Ascending aorta (tissue), 2 donors: Measurements from ENCODE around the gene PRR33. TPM values are rescaled to one million over a fixed set of nuclear protein-coding genes. Genes with fewer than 3 reads are reported as not detected.

Experiments used
- DNase-seq, 2 donors: peaks; one replicate each; pipeline ENCODE4 v3.0.0-alpha.2; 2019; ENCODE audit warnings: low spot score in 2 of 2
- H3K27ac ChIP-seq, 2 donors: fragments of 200-600 bp; sonication (generic); one replicate each; pipeline ENCODE4 v1.5.1; 2016 to 2017; ENCODE audit warnings: mild to moderate bottlenecking in 1 of 2
- H3K27me3 ChIP-seq: fragments of 200-600 bp; sonication (generic); one replicate; pipeline ENCODE4 v1.5.1; 2017
- H3K36me3 ChIP-seq, 2 donors: fragments of 200-600 bp; sonication (generic); one replicate each; pipeline ENCODE4 v1.5.1; 2016
- H3K4me1 ChIP-seq, 2 donors: fragments of 200-600 bp; sonication (generic); one replicate each; pipeline ENCODE4 v1.5.1; 2016 to 2017; ENCODE audit warnings: mild to moderate bottlenecking in 1 of 2
- H3K4me3 ChIP-seq, 2 donors: fragments of 200-600 bp; sonication (generic); one replicate each; pipeline ENCODE4 v1.5.1; 2016 to 2017; ENCODE audit warnings: mild to moderate bottlenecking in 1 of 2
- H3K9me3 ChIP-seq, 2 donors: fragments of 200-600 bp; sonication (generic); one replicate each; pipeline ENCODE4 v1.5.1; 2016
- CTCF ChIP-seq, 3 experiments: fragments of 200-600 bp in 2 of 3; fragments of 450-650 bp in 1 of 3; sonication (generic) in 2 of 3; IDR thresholded peaks; one replicate each; pipeline ENCODE4 v1.5.1; 2016 to 2019; ENCODE audit warnings: antibody characterized with exemption in 3 of 3, mild to moderate bottlenecking in 1 of 3, moderate library complexity in 1 of 3
- intact Hi-C: fragments of 100-400 bp; cut with DNase I; formaldehyde crosslinking; loops from one replicate; pipeline ENCODE4 v1.15.1; 2023
- total RNA-seq: library from RNA; depleted of rRNA; stranded (reverse); fragments of >200 nt; gene quantifications from one replicate; pipeline ENCODE4 v1.1.0, GENCODE V29; 2016

Gene PRR33
- total RNA-seq, 1 donor from 2014 or later, result not detected

- Histone ChIP-seq H3K9me3 (no peaks in the 10 kb centered on the region), H3K27me3 (no peaks in the 10 kb centered on the region), H3K4me3 (peak overlapping the region in 1 of 2 donors; percentile 44), H3K4me1 (peaks cover 0 to 12% of the 10 kb centered on the region in 2 donors), H3K27ac (peak overlapping the region; percentile 24 to 72), H3K36me3 (no peaks in the 10 kb centered on the region)
- DNase-seq, result no peak
- intact Hi-C loops, result no loop called here
- no peak for TF ChIP-seq CTCF (IDR thresholded peaks at IDR 0.05)
These were observed 16.9 kb upstream of the PRR33 start for GRCh38 chr11:1908618-1909017.

DNA sequence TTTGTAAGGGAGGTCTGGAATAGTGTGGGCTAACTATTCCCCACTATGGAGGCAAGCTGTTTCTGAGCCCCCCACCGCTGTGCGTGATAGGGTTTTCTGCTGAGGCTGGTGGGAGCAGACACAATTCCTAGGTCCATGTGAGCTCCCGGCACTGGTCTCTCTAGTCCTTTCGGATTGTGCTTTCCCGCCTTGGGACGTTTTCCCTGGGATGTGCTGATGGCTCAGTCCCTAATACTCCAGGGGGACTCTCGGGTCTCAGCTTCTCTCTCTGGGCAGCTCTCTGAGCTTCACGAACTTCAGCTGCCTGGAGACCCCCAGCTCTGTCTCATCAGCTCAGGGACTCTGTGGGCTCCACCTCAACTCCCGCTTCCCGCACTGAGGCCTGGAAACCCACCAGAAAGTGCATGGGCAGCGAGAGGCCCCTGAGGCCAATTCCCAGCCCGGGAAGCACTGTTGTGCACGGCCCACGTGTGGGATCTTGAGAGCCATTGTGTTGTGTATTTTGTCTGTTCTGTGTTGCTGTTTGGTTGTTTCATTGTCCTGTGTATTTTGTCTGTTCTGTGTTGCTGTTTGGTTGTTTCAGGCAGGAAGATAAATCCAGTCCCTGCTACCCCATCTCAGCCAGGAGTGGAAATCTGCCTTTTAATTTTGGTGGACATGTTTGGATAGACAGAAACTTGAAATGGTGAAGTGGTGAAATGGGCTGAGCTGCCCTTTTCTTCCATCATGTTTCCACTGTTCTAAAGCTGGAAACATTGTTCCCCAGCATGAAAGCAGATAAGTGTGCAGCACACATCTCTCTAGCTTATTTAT, 15.1 kb upstream of the PRR33 start:
- Histone ChIP-seq H3K9me3 (no peaks in the 10 kb centered on the region), H3K36me3 (no peaks in the 10 kb centered on the region), H3K4me3 (no peak overlapping the region), H3K4me1 (peaks cover 0 to 12% of the 10 kb centered on the region in 2 donors), H3K27me3 (no peaks in the 10 kb centered on the region), H3K27ac (peak overlapping the region; percentile 6 to 66)
- intact Hi-C loops, result no loop called here
- TF ChIP-seq CTCF (IDR thresholded peaks at IDR 0.05), result no peak
- no peak for DNase-seq

DNA sequence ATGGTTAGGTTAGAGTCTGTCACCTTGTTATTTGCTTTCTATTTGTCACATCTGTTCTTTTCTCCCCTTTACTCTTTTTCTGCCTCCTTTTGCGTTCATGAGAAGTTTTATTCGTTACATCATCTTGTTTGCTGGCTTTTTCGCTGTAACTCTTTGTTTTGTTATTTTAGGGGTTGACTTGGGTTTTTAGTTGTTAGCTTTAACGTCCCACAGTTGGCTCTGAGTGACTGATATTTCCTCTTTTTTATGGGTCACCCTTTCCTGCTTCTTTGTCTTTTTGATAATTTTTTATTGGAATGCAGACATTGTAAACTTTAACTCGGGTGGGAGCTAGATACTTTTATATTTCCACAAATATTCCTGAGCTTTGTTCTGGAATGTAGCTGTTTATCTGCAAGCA, 14.5 kb upstream of the PRR33 start:
- Histone ChIP-seq H3K27ac (no peak overlapping the region), H3K4me1 (peaks cover 0 to 12% of the 10 kb centered on the region in 2 donors), H3K9me3 (no peaks in the 10 kb centered on the region), H3K27me3 (no peaks in the 10 kb centered on the region), H3K36me3 (no peaks in the 10 kb centered on the region), H3K4me3 (no peak overlapping the region)
- intact Hi-C loops, result no loop called here
- no peak for DNase-seq
- TF ChIP-seq CTCF (IDR thresholded peaks at IDR 0.05), result no peak

DNA sequence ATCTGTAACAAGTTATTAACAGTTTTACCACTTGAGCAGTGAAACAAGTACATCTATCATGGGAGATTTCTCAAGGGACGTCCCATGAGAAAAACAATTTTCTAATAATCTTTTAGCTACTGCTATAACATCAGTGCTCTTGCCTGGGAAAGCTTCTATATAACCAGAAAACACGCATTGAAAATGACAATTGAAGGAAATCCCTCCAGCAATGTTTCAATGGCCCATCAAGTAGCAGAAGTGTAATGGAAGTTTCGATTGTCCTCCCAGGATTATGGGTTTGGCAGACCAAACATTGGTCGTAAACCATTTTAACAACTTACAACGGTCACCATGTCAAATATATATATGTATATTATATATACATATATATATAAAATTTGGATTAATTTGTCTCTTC, 8.0 kb upstream of the PRR33 start:
- Histone ChIP-seq H3K27me3 (no peaks in the 10 kb centered on the region), H3K9me3 (no peaks in the 10 kb centered on the region), H3K36me3 (no peaks in the 10 kb centered on the region), H3K4me3 (no peak overlapping the region), H3K27ac (no peak overlapping the region), H3K4me1 (no peaks in the 10 kb centered on the region)
- no peak for TF ChIP-seq CTCF (IDR thresholded peaks at IDR 0.05)
- no peak for DNase-seq
- intact Hi-C loops, result loop anchor here (10.0 kb wide), 1 partner anchor 45 kb away; the partner anchor contains the start of gene MRPL23

- DNase-seq, result no peak
- no peaks in the 10 kb centered on the region for H3K4me1 ChIP-seq
- no peak overlapping the region for H3K4me3 ChIP-seq
- TF ChIP-seq CTCF (IDR thresholded peaks at IDR 0.05), result no peak
- intact Hi-C loops, result loop anchor here (10.0 kb wide), 1 partner anchor 46 kb away; the partner anchor contains the start of gene MRPL23
- H3K27ac ChIP-seq, result no peak overlapping the region
- no peaks in the 10 kb centered on the region for H3K27me3 ChIP-seq
- H3K36me3 ChIP-seq, result no peaks in the 10 kb centered on the region
- no peaks in the 10 kb centered on the region for H3K9me3 ChIP-seq
These were observed 7.4 kb upstream of the PRR33 start for GRCh38 chr11:1899090-1899489.
